HEK293 (cell line): ENCODE measurements around the gene SAMD14.
A peak's percentile ranks its signal among the peaks of the same experiment; 100 is the strongest.

Experiments
- BCL11B ChIP-seq: fragments of 450-650 bp; formaldehyde crosslinking; IDR thresholded peaks from 2 replicates; pipeline ENCODE4 v1.5.1; 2016; ENCODE audit warnings: low read depth, missing biosample characterization, missing genetic modification characterization
- GFI1B ChIP-seq: fragments of 450-650 bp; formaldehyde crosslinking; IDR thresholded peaks from 2 replicates; pipeline ENCODE4 v1.5.1; 2016; ENCODE audit warnings: missing biosample characterization, missing genetic modification characterization
- KLF16 ChIP-seq: fragments of 450-650 bp; formaldehyde crosslinking; IDR thresholded peaks from 2 replicates; pipeline ENCODE4 v1.5.1; 2017; ENCODE audit warnings: missing biosample characterization, missing genetic modification characterization
- SETDB1 ChIP-seq: IDR thresholded peaks from one replicate; pipeline ENCODE4 v1.6.1; 2017; ENCODE audit warnings: mild to moderate bottlenecking, low read length, moderate library complexity, mixed read lengths; ENCODE audit not compliant: insufficient read length
- WT1 ChIP-seq: fragments of 450-650 bp; formaldehyde crosslinking; IDR thresholded peaks from 2 replicates; pipeline ENCODE4 v1.5.1; 2016; ENCODE audit warnings: missing biosample characterization, missing genetic modification characterization
- ZBTB20 ChIP-seq: fragments of 450-650 bp; formaldehyde crosslinking; IDR thresholded peaks from 2 replicates; pipeline ENCODE4 v1.5.1; 2016; ENCODE audit warnings: missing biosample characterization, missing genetic modification characterization
- ZBTB8A ChIP-seq: fragments of 450-650 bp; formaldehyde crosslinking; IDR thresholded peaks from 2 replicates; pipeline ENCODE4 v1.5.1; 2016; ENCODE audit warnings: missing biosample characterization, missing genetic modification characterization
- ZNF10 ChIP-seq: fragments of 450-650 bp; formaldehyde crosslinking; IDR thresholded peaks from 2 replicates; pipeline ENCODE4 v1.5.1; 2017; ENCODE audit warnings: missing biosample characterization, missing genetic modification characterization
- ZNF16 ChIP-seq: fragments of 450-650 bp; formaldehyde crosslinking; IDR thresholded peaks from 2 replicates; pipeline ENCODE4 v1.5.1; 2016; ENCODE audit warnings: low read depth, missing biosample characterization, missing genetic modification characterization
- ZNF169 ChIP-seq: fragments of 450-650 bp; formaldehyde crosslinking; IDR thresholded peaks from 2 replicates; pipeline ENCODE4 v1.5.1; 2016; ENCODE audit warnings: missing biosample characterization, missing genetic modification characterization
- ZNF221 ChIP-seq: fragments of 450-650 bp; formaldehyde crosslinking; IDR thresholded peaks from 2 replicates; pipeline ENCODE4 v1.5.1; 2017; ENCODE audit warnings: missing biosample characterization, missing genetic modification characterization, borderline replicate concordance
- ZNF239 ChIP-seq: fragments of 450-650 bp; formaldehyde crosslinking; IDR thresholded peaks from 2 replicates; pipeline ENCODE4 v1.5.1; 2016; ENCODE audit warnings: missing biosample characterization, missing genetic modification characterization
- ZNF335 ChIP-seq: fragments of 450-650 bp; formaldehyde crosslinking; conservative IDR thresholded peaks from 2 replicates; pipeline ENCODE4 v1.5.1; 2016; ENCODE audit warnings: missing biosample characterization, missing genetic modification characterization
- ZNF341 ChIP-seq: fragments of 450-650 bp; formaldehyde crosslinking; IDR thresholded peaks from 2 replicates; pipeline ENCODE4; 2016; ENCODE audit warnings: low read depth, missing biosample characterization, missing genetic modification characterization
- ZNF394 ChIP-seq: fragments of 450-650 bp; formaldehyde crosslinking; IDR thresholded peaks from 2 replicates; pipeline ENCODE4 v1.5.1; 2016; ENCODE audit warnings: missing biosample characterization, missing genetic modification characterization, mild to moderate bottlenecking, moderate library complexity, borderline replicate concordance
- ZNF404 ChIP-seq: fragments of 450-650 bp; formaldehyde crosslinking; IDR thresholded peaks from 2 replicates; pipeline ENCODE4 v1.5.1; 2017; ENCODE audit warnings: missing biosample characterization, missing genetic modification characterization
- ZNF423 ChIP-seq: fragments of 450-650 bp; formaldehyde crosslinking; IDR thresholded peaks from 2 replicates; pipeline ENCODE4 v1.5.1; 2016; ENCODE audit warnings: missing biosample characterization, missing genetic modification characterization
- ZNF555 ChIP-seq: fragments of 450-650 bp; formaldehyde crosslinking; conservative IDR thresholded peaks from 2 replicates; pipeline ENCODE4 v1.5.1; 2017; ENCODE audit warnings: missing biosample characterization, mild to moderate bottlenecking, missing genetic modification characterization, inconsistent platforms
- ZNF596 ChIP-seq: fragments of 450-650 bp; IDR thresholded peaks from 2 replicates; pipeline ENCODE4 v1.5.0; 2018; ENCODE audit warnings: missing biosample characterization, mild to moderate bottlenecking, missing genetic modification characterization, moderate library complexity
- ZNF629 ChIP-seq: fragments of 450-650 bp; formaldehyde crosslinking; IDR thresholded peaks from 2 replicates; pipeline ENCODE4 v1.5.1; 2017; ENCODE audit warnings: missing biosample characterization, missing genetic modification characterization
- ZNF660 ChIP-seq: fragments of 450-650 bp; IDR thresholded peaks from 2 replicates; pipeline ENCODE4 v1.5.1; 2018; ENCODE audit warnings: missing biosample characterization, mild to moderate bottlenecking, missing genetic modification characterization
- ZNF701 ChIP-seq: fragments of 450-650 bp; formaldehyde crosslinking; IDR thresholded peaks from 2 replicates; pipeline ENCODE4 v1.5.1; 2016; ENCODE audit warnings: missing biosample characterization, missing genetic modification characterization
- ZNF768 ChIP-seq: fragments of 450-650 bp; formaldehyde crosslinking; IDR thresholded peaks from 2 replicates; pipeline ENCODE4 v1.5.1; 2018; ENCODE audit warnings: missing biosample characterization, mild to moderate bottlenecking, missing genetic modification characterization
- ZNF843 ChIP-seq: fragments of 450-650 bp; formaldehyde crosslinking; IDR thresholded peaks from 2 replicates; pipeline ENCODE4 v1.5.1; 2016; ENCODE audit warnings: missing biosample characterization, missing genetic modification characterization
- TF ChIP-seq, protein P1 (sequence below): fragments of 450-650 bp; formaldehyde crosslinking; IDR thresholded peaks from 2 replicates; pipeline ENCODE4 v1.5.1; 2016; ENCODE audit warnings: missing biosample characterization, missing genetic modification characterization
- TF ChIP-seq, protein P2 (sequence below): fragments of 450-650 bp; formaldehyde crosslinking; IDR thresholded peaks from 2 replicates; pipeline ENCODE4 v1.5.1; 2016; ENCODE audit warnings: missing biosample characterization, missing genetic modification characterization
- TF ChIP-seq, protein P3 (sequence below): fragments of 450-650 bp; formaldehyde crosslinking; IDR thresholded peaks from 2 replicates; pipeline ENCODE4 v1.5.1; 2017; ENCODE audit warnings: missing biosample characterization, mild to moderate bottlenecking, missing genetic modification characterization, moderate library complexity
- TF ChIP-seq, protein P4 (sequence below): fragments of 450-650 bp; formaldehyde crosslinking; IDR thresholded peaks from 2 replicates; pipeline ENCODE4 v1.5.1; 2016; ENCODE audit warnings: missing biosample characterization, missing genetic modification characterization
- TF ChIP-seq, protein P5 (sequence below): fragments of 450-650 bp; formaldehyde crosslinking; IDR thresholded peaks from 2 replicates; pipeline ENCODE4 v1.5.1; 2017; ENCODE audit warnings: missing biosample characterization, missing genetic modification characterization

SAMD14 gene

DNA sequence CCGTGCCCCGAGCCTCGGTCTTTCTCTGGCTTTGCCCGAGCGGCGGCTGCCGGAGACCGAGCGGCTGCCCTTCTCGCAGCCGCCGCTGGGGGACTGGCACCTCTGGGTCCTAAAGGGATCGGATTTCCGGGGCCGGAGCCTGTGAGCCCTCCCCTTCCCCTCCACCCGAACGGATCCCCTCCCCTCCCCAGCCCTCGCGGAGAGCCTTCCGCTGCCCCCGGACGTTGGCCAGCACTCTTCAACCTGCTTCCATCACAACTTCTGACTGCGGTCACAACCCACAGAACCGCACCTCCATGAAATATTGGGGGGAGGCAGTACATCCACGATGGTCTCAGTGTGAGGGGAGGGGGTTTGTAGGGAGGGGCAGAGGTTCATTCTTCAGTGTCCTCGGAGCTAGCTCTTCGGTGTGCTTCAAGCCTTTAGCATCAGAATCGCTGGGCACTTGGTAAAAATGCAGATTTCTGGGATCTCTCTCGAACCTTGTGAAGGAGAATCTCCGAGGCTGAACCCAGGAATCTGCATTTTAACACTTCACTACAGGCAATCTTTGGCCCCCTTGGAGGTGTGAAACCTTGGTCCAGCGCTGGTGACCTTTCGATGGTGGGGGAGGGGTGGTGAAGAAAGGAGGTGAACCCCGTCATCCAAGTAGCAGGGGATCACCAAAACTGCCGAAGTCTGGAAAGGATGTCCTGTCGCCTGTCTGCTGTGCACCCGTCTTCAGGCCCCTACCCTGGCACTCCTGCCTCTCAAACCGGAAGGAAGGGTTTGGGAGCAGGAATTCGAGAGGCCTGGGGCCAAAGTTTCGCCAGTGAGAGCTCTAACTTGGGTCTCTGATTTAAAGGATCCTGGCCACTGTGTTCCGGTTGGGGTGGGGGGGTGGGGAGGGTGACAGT, 21.3 kb upstream of the SAMD14 start (continued):
- TF ChIP-seq ZNF629 (tag by site-specific recombination) (peak; percentile 85), ZNF341 (tag by site-specific recombination) (peak; percentile 47; the same call in 1 of the 2 replicates), ZNF169 (tag by site-specific recombination) (no peak), ZNF221 (tag by site-specific recombination) (no peak), ZNF660 (tag by site-specific recombination) (peak; percentile 38; the same call in 1 of the 2 replicates), ZNF335 (tag by site-specific recombination) (peak; percentile 97), ZNF16 (tag by site-specific recombination) (no peak), KLF16 (0 out of 2 replicates have a peak, but pooled peaks have one; percentile 19), WT1 (tag by site-specific recombination) (peak; percentile 44; the same call in 1 of the 2 replicates), ZNF423 (tag by site-specific recombination) (peak; percentile 40), ZNF10 (tag by site-specific recombination) (0 out of 2 replicates have a peak, but pooled peaks have one; percentile 33), ZNF768 (no peak), ZBTB8A (0 out of 2 replicates have a peak, but pooled peaks have one; percentile 10), BCL11B (no peak; the same call in none of the 2 replicates), ZNF404 (tag by site-specific recombination) (no peak), ZNF843 (no peak), ZNF239 (no peak), SETDB1 (no peak), ZNF555 (tag by site-specific recombination) (no peak), ZNF596 (tag by site-specific recombination) (0 out of 2 replicates have a peak, but pooled peaks have one; percentile 9), ZNF394 (tag by site-specific recombination) (0 out of 2 replicates have a peak, but pooled peaks have one; percentile 35), ZNF701 (tag by site-specific recombination) (no peak), ZBTB20 (peak; percentile 100), GFI1B (tag by site-specific recombination) (peak; percentile 65; the same call in 1 of the 2 replicates)
- TF ChIP-seq, protein P1, sequence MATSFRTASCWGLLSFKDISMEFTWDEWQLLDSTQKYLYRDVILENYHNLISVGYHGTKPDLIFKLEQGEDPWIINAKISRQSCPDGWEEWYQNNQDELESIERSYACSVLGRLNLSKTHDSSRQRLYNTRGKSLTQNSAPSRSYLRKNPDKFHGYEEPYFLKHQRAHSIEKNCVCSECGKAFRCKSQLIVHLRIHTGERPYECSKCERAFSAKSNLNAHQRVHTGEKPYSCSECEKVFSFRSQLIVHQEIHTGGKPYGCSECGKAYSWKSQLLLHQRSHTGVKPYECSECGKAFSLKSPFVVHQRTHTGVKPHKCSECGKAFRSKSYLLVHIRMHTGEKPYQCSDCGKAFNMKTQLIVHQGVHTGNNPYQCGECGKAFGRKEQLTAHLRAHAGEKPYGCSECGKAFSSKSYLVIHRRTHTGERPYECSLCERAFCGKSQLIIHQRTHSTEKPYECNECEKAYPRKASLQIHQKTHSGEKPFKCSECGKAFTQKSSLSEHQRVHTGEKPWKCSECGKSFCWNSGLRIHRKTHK (tag by site-specific recombination): no peak
- TF ChIP-seq, protein P2, sequence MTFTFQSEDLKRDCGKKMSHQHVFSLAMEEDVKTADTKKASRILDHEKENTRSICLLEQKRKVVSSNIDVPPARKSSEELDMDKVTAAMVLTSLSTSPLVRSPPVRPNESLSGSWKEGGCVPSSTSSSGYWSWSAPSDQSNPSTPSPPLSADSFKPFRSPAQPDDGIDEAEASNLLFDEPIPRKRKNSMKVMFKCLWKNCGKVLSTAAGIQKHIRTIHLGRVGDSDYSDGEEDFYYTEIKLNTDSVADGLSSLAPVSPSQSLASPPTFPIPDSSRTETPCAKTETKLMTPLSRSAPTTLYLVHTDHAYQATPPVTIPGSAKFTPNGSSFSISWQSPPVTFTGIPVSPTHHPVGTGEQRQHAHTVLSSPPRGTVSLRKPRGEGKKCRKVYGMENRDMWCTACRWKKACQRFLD (tag by site-specific recombination): no peak
- TF ChIP-seq, protein P3, sequence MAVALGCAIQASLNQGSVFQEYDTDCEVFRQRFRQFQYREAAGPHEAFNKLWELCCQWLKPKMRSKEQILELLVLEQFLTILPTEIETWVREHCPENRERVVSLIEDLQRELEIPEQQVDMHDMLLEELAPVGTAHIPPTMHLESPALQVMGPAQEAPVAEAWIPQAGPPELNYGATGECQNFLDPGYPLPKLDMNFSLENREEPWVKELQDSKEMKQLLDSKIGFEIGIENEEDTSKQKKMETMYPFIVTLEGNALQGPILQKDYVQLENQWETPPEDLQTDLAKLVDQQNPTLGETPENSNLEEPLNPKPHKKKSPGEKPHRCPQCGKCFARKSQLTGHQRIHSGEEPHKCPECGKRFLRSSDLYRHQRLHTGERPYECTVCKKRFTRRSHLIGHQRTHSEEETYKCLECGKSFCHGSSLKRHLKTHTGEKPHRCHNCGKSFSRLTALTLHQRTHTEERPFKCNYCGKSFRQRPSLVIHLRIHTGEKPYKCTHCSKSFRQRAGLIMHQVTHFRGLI (tag by site-specific recombination): no peak
- TF ChIP-seq, protein P4, sequence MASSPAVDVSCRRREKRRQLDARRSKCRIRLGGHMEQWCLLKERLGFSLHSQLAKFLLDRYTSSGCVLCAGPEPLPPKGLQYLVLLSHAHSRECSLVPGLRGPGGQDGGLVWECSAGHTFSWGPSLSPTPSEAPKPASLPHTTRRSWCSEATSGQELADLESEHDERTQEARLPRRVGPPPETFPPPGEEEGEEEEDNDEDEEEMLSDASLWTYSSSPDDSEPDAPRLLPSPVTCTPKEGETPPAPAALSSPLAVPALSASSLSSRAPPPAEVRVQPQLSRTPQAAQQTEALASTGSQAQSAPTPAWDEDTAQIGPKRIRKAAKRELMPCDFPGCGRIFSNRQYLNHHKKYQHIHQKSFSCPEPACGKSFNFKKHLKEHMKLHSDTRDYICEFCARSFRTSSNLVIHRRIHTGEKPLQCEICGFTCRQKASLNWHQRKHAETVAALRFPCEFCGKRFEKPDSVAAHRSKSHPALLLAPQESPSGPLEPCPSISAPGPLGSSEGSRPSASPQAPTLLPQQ: no peak
- TF ChIP-seq, protein P5, sequence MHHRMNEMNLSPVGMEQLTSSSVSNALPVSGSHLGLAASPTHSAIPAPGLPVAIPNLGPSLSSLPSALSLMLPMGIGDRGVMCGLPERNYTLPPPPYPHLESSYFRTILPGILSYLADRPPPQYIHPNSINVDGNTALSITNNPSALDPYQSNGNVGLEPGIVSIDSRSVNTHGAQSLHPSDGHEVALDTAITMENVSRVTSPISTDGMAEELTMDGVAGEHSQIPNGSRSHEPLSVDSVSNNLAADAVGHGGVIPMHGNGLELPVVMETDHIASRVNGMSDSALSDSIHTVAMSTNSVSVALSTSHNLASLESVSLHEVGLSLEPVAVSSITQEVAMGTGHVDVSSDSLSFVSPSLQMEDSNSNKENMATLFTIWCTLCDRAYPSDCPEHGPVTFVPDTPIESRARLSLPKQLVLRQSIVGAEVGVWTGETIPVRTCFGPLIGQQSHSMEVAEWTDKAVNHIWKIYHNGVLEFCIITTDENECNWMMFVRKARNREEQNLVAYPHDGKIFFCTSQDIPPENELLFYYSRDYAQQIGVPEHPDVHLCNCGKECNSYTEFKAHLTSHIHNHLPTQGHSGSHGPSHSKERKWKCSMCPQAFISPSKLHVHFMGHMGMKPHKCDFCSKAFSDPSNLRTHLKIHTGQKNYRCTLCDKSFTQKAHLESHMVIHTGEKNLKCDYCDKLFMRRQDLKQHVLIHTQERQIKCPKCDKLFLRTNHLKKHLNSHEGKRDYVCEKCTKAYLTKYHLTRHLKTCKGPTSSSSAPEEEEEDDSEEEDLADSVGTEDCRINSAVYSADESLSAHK (tag by site-specific recombination): no peak
